ENCODE results near the gene VPS35. TPM values are rescaled to one million over a fixed set of nuclear protein-coding genes. Genes with fewer than 3 reads are reported as not detected.

Gene VPS35
- total and polyA plus RNA-seq, 2 of the 13 experiments (the other 11 are each of a cell fraction or from before 2014, with no cell fraction given): 30.7 to 136 TPM

GRCh38 chr16:46632778-46633733 is 55.9 kb downstream of the VPS35 start (continued):
- TF ChIP-seq POGK (CRISPR knock-in tag; conservative IDR thresholded peaks at IDR 0.05) (peak; percentile 86), ZNF652 (CRISPR knock-in tag; IDR thresholded peaks at IDR 0.05; ENCODE audit: borderline replicate concordance, low read depth) (no peak), ZNF619 (CRISPR knock-in tag; IDR thresholded peaks at IDR 0.05) (no peak), JUN (CRISPR knock-in tag; IDR thresholded peaks at IDR 0.05) (0 out of 2 replicates have a peak, but pooled peaks have one; percentile 66), TCF7 (IDR thresholded peaks at IDR 0.05; ENCODE audit: low read depth) (no peak), NFKB2 (CRISPR knock-in tag; IDR thresholded peaks at IDR 0.05; ENCODE audit: borderline replicate concordance) (peak; percentile 8; the same call in 1 of the 2 replicates), ATAD3A (CRISPR knock-in tag; IDR thresholded peaks at IDR 0.05) (no peak), ZNF761 (CRISPR knock-in tag; conservative IDR thresholded peaks at IDR 0.05) (0 out of 2 replicates have a peak, but pooled peaks have one; percentile 29), SRF (IDR thresholded peaks at IDR 0.05; ENCODE audit: low read depth, low read length) (peak; percentile 10; the same call in 1 of the 2 replicates), ZMYM4 (CRISPR knock-in tag; IDR thresholded peaks at IDR 0.05) (peak; percentile 98), KMT2B (CRISPR knock-in tag; IDR thresholded peaks at IDR 0.05) (peak; percentile 54; the same call in 1 of the 2 replicates), MLLT10 (CRISPR knock-in tag; IDR thresholded peaks at IDR 0.05) (no peak), ZNF574 (CRISPR knock-in tag; IDR thresholded peaks at IDR 0.05) (peak; percentile 69), ZNF773 (CRISPR knock-in tag; IDR thresholded peaks at IDR 0.05; ENCODE audit: borderline replicate concordance) (no peak), ZNF607 (CRISPR knock-in tag; IDR thresholded peaks at IDR 0.05; ENCODE audit: borderline replicate concordance) (peak; percentile 77), SIX4 (CRISPR knock-in tag; IDR thresholded peaks at IDR 0.05) (no peak), PHF21A (CRISPR knock-in tag; IDR thresholded peaks at IDR 0.05) (peak; percentile 88)
- TF ChIP-seq, protein P1, sequence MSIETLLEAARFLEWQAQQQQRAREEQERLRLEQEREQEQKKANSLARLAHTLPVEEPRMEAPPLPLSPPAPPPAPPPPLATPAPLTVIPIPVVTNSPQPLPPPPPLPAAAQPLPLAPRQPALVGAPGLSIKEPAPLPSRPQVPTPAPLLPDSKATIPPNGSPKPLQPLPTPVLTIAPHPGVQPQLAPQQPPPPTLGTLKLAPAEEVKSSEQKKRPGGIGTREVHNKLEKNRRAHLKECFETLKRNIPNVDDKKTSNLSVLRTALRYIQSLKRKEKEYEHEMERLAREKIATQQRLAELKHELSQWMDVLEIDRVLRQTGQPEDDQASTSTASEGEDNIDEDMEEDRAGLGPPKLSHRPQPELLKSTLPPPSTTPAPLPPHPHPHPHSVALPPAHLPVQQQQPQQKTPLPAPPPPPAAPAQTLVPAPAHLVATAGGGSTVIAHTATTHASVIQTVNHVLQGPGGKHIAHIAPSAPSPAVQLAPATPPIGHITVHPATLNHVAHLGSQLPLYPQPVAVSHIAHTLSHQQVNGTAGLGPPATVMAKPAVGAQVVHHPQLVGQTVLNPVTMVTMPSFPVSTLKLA (IDR thresholded peaks at IDR 0.05): no peak
- TF ChIP-seq, protein P2, sequence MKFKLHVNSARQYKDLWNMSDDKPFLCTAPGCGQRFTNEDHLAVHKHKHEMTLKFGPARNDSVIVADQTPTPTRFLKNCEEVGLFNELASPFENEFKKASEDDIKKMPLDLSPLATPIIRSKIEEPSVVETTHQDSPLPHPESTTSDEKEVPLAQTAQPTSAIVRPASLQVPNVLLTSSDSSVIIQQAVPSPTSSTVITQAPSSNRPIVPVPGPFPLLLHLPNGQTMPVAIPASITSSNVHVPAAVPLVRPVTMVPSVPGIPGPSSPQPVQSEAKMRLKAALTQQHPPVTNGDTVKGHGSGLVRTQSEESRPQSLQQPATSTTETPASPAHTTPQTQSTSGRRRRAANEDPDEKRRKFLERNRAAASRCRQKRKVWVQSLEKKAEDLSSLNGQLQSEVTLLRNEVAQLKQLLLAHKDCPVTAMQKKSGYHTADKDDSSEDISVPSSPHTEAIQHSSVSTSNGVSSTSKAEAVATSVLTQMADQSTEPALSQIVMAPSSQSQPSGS (CRISPR knock-in tag; IDR thresholded peaks at IDR 0.05): peak; percentile 23; the same call in 1 of the 2 replicates
